AG10803 (cell line): Measurements from ENCODE around the gene PTPN4.

Source experiments
- DNase-seq: peaks from one replicate; pipeline ENCODE4 v3.0.0; 2010; ENCODE audit warnings: low read depth
- H3K4me3 ChIP-seq: 2 replicates; pipeline ENCODE4 v1.5.1; 2011; ENCODE audit warnings: mild to moderate bottlenecking, low read length, control low read depth
- TF ChIP-seq, protein P1 (sequence below): conservative IDR thresholded peaks from 2 replicates; pipeline ENCODE4 v1.5.1; 2011; ENCODE audit warnings: mild to moderate bottlenecking, low read length, control low read depth, inconsistent platforms

The PTPN4 gene

DNA sequence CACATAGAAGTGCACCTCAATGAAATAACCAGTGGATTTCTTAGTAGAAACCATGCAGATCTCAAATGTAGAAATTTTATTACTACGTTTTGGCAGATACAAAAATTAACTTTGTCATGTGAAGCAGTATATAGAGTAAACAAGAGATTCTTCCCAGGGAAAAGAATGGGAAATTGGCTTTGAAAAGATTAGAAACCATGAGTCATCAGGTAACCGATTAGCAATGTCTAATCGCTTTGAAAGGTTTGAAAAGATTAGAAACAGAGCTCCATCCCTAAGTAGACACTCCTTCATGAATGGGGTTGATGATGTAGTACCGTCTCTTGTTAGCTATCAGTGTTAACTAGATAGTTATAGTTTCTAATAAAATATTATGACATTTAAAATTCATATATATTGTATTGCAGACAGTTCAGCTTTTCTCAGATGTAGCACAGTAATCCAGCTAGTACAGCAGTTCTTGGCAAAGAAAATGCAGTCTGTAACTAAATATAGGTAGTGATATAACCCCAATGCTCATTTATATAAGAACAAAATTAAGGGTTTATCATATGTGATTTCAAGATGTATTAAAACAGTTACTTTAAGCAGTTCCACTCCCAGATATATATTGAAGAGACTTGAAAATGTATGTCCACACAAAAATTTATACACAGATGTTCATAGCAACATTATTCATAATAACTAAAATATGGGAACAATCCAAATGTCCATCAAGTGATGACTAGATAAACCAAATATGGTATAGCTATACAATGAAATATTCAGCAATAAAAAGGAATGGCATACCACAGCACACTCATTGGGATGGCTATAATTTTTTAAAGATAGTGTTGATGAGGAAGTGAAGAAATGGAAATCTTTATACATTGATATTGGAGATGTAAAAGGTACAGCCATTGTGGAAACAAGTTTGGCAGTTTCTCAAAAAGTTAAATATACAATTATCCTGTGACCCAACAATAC, 113.9 kb downstream of the PTPN4 start:
- H3K4me3 ChIP-seq = no peak overlapping the region
- TF ChIP-seq, protein P1, sequence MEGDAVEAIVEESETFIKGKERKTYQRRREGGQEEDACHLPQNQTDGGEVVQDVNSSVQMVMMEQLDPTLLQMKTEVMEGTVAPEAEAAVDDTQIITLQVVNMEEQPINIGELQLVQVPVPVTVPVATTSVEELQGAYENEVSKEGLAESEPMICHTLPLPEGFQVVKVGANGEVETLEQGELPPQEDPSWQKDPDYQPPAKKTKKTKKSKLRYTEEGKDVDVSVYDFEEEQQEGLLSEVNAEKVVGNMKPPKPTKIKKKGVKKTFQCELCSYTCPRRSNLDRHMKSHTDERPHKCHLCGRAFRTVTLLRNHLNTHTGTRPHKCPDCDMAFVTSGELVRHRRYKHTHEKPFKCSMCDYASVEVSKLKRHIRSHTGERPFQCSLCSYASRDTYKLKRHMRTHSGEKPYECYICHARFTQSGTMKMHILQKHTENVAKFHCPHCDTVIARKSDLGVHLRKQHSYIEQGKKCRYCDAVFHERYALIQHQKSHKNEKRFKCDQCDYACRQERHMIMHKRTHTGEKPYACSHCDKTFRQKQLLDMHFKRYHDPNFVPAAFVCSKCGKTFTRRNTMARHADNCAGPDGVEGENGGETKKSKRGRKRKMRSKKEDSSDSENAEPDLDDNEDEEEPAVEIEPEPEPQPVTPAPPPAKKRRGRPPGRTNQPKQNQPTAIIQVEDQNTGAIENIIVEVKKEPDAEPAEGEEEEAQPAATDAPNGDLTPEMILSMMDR = no peak
- DNase-seq = no peak

DNA sequence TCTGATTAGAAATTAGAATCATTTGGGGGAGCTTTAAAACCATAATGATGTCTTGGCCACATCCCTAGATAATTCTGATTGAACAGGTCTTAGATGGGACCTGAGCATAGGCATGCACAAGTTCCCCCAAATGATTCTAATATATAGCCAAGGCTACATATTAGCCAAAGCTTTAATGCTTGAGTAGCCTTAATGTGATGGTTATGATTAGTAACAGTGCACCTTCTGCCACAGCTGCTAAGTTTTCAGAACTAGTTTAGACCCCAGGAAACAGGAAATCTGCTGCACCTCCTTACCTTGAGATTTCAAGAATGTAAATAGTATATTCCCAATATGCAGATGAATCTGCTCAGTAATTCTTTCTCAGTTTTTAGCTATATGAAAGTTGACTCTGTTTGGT, 119.8 kb downstream of the PTPN4 start:
- no peak for DNase-seq
- TF ChIP-seq, protein P1 = no peak
- H3K4me3 ChIP-seq = no peak overlapping the region

DNA sequence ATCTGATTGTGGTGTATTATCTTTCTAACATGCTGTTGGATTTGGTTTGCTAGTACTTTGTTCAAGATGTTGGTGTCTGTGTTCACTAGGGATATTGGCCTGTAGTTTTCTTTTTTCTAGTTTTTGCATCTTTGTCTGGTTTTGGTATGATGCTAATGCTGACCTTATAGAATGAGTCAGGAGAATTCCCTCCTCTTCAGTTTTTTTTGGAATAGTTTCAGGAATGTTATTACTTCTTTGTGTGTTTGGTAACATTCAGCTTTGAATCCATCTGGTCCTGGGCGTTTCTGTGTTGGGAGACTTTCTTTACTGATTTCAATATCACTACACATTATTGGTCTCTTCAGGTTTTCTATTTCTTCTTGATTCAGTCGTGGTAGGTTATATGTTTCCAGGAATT, 129.0 kb downstream of the PTPN4 start:
- no peak overlapping the region for H3K4me3 ChIP-seq
- DNase-seq = peak; percentile 86
- TF ChIP-seq, protein P1 = no peak

DNA sequence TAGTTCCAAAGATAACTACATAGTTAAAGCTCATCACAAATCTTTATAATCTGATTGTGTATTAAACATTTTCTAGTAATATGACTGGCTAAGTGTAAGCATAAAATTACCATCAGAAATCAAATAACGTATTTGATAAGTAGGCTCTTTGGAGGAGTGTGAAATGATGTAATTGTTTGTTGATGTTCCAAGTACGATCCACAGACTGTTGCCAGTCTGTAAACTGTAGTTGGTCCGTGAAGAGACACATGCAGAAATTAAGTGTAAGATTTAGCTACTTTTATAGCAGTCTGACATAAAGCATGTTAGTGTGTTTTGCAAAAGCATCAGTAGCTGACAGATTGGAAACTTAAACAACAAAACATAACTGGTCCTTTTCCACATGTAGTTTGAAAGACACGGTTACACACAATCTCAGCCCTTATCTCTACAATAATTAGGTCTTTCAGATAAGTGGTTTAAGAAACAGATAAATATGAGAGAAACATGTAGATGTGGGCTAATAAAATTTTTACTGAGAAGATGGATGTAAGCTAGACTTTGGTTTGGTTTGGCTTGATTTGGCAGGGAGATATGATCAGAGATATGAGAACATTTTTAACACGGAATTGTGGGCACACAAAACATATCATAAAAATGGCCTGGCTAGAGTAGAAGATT, 138.1 kb downstream of the PTPN4 start:
- DNase-seq = no peak
- no peak overlapping the region for H3K4me3 ChIP-seq
- TF ChIP-seq, protein P1 = no peak

DNA sequence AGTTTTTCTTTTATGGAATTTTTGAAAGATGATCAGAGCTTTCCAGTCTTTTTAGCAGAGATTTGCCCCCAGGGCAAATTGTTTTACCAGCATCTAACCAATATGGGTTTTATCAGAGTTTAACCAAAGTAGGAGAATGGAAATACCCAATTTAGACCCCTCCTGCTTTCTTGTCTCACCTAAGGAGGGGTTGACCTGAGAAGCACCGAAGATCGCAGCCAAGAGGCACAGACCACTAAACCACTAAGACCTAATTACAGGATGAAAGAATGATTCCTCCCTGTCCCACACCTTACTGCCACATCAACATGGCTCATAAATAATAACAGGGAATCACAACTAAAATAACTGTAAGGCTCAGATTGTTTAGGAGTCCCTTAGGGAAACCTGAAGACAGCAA, 141.3 kb downstream of the PTPN4 start:
- no peak for DNase-seq
- no peak overlapping the region for H3K4me3 ChIP-seq
- TF ChIP-seq, protein P1 = no peak

DNA sequence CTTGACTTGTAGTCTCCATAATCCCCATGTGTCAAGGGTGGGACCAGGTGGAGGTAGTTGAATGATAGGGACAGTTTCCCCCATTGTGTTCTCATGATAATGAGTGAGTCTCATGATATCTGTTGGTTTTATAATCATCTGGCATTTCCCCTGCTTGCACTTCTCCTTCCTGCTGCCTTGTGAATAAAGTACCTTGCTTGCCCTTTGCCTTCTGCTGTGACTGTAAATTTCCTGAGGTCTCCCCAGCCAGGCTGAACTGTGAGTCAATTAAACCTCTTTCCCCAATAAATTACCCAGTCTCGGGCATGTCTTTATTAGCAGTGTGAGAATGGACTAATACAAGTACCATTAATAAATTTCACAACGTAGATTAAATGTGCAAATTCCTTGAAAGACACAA, 150.8 kb downstream of the PTPN4 start:
- DNase-seq = no peak
- H3K4me3 ChIP-seq = no peak overlapping the region
- TF ChIP-seq, protein P1 = no peak
